OCI-LY7 (cell line): ENCODE data around the gene AXL. TPM values are rescaled to one million over a fixed set of nuclear protein-coding genes. Genes with fewer than 3 reads are reported as not detected.

Experiments used
- BruUV-seq: library from RNA; stranded (reverse); fragments of 400-500 nt; replicated peaks from 2 replicates; lab custom pipeline; 2021; lab: Mats Ljungman, UMichigan
- CTCF ChIA-PET: fragments of 300-600 bp; sonication (Branson Sonifier 250); formaldehyde crosslinking; loops from one replicate; lab custom pipeline; 2022; ENCODE audit warnings: antibody characterized with exemption; ENCODE audit not compliant: unreplicated experiment; lab: Charles Lee
- POLR2A ChIA-PET: fragments of 300-600 bp; sonication (Branson Sonifier 250); formaldehyde crosslinking; loops from one replicate; lab custom pipeline; 2022; ENCODE audit warnings: antibody characterized with exemption; lab: Charles Lee
- DNase-seq: peaks from one replicate; pipeline ENCODE4 v3.0.0-alpha.2; 2015; ENCODE audit warnings: low spot score
- H2AFZ ChIP-seq: fragments of 200-600 bp; sonication (generic), shearing (Covaris generic); 2 replicates; pipeline ENCODE4 v1.6.1; 2014; ENCODE audit warnings: mild to moderate bottlenecking, antibody characterized with exemption, low read length, moderate library complexity
- H3K27ac ChIP-seq: fragments of 200-600 bp; sonication (generic); 2 replicates; pipeline ENCODE4 v1.5.1; 2014; ENCODE audit warnings: mixed run types, low read depth, mild to moderate bottlenecking, moderate library complexity, low read length, inconsistent platforms; ENCODE audit not compliant: poor library complexity, severe bottlenecking
- H3K36me3 ChIP-seq: fragments of 200-600 bp; sonication (generic); 2 replicates; pipeline ENCODE4 v1.6.1; 2014; ENCODE audit warnings: mild to moderate bottlenecking, antibody characterized with exemption, low read length, moderate library complexity, mixed read lengths; ENCODE audit not compliant: insufficient read depth
- H3K4me1 ChIP-seq: fragments of 200-600 bp; sonication (generic); 2 replicates; pipeline ENCODE4 v1.5.1; 2014; ENCODE audit warnings: mild to moderate bottlenecking, low read length; ENCODE audit not compliant: insufficient read depth, poor library complexity, severe bottlenecking
- H3K4me2 ChIP-seq: fragments of 200-600 bp; sonication (generic); 2 replicates; pipeline ENCODE4 v1.6.1; 2014; ENCODE audit warnings: mild to moderate bottlenecking, low read length
- H3K4me3 ChIP-seq: fragments of 200-600 bp; sonication (generic); 2 replicates; pipeline ENCODE4 v1.5.1; 2014; ENCODE audit warnings: mild to moderate bottlenecking, low read depth, low read length; ENCODE audit not compliant: poor library complexity, severe bottlenecking
- H3K79me2 ChIP-seq: fragments of 200-600 bp; sonication (generic); 2 replicates; pipeline ENCODE4 v1.6.1; 2016; ENCODE audit warnings: low read depth, mild to moderate bottlenecking, low read length, moderate library complexity, mixed read lengths; ENCODE audit not compliant: insufficient read depth
- H3K9me2 ChIP-seq: fragments of 200-600 bp; sonication (generic); 2 replicates; pipeline ENCODE4 v1.6.1; 2016; ENCODE audit warnings: mild to moderate bottlenecking, low read length, mixed read lengths; ENCODE audit not compliant: insufficient read depth
- H3K9me3 ChIP-seq: fragments of 200-600 bp; sonication (generic); 2 replicates; pipeline ENCODE4 v1.6.1; 2014; ENCODE audit warnings: mild to moderate bottlenecking, mixed run types, low read length, mixed read lengths
- H4K20me1 ChIP-seq: fragments of 200-600 bp; sonication (generic); 2 replicates; pipeline ENCODE4 v1.6.1; 2014; ENCODE audit warnings: mild to moderate bottlenecking, antibody characterized with exemption, low read length, moderate library complexity, mixed read lengths; ENCODE audit not compliant: insufficient read depth
- CTCF ChIP-seq: fragments of 200-600 bp; sonication (generic); conservative IDR thresholded peaks from 2 replicates; pipeline ENCODE4 v1.5.1; 2014; ENCODE audit warnings: mild to moderate bottlenecking, antibody characterized with exemption, low read length, moderate library complexity, mixed read lengths
- EZH2phosphoT487 ChIP-seq: fragments of 200-600 bp; sonication (generic); IDR thresholded peaks from 2 replicates; pipeline ENCODE4 v1.6.1; 2018; ENCODE audit warnings: low read depth, borderline replicate concordance, mild to moderate bottlenecking, mixed run types, antibody characterized with exemption, low read length, moderate library complexity, mixed read lengths
- intact Hi-C: fragments of 100-400 bp; cut with micrococcal nuclease; formaldehyde crosslinking; loops from one replicate; pipeline ENCODE4 v1.10.0; 2022; ENCODE audit not compliant: unreplicated experiment
- total RNA-seq, 2 experiments: library from RNA; depleted of rRNA in 1 of 2; stranded (reverse); fragments of >200 nt in 1 of 2; shearing (Covaris generic) in 1 of 2; gene quantifications; 2 replicates each; pipeline ENCODE4 v1.2.3, GENCODE V29; 2014 to 2022

Gene AXL
- total RNA-seq, 2 experiments from 2014 or later, result not detected

GRCh38 chr19:41249707-41250423 lies 30.8 kb downstream of the AXL start:
- Histone ChIP-seq H3K4me2 (no peak overlapping the region), H3K9me3 (no peaks in the 10 kb centered on the region), H3K4me3 (no peak overlapping the region), H3K27ac (no peak overlapping the region), H3K4me1 (no peaks in the 10 kb centered on the region), H4K20me1 (no peaks in the 10 kb centered on the region), H2AFZ (no peak overlapping the region), H3K36me3 (no peaks in the 10 kb centered on the region), H3K79me2 (no peaks in the 10 kb centered on the region), H3K9me2 (no peaks in the 10 kb centered on the region)
- no TSS peak for BruUV-seq
- ChIA-PET POLR2A (no interaction called here), CTCF (no interaction called here)
- DNase-seq, result no peak
- TF ChIP-seq EZH2phosphoT487, result no peak
- TF ChIP-seq CTCF, result no peak
- intact Hi-C loops, result no loop called here

GRCh38 chr19:41253660-41254059 lies 34.6 kb downstream of the AXL start:
- TF ChIP-seq CTCF, result no peak
- no peak for TF ChIP-seq EZH2phosphoT487
- Histone ChIP-seq H3K4me3 (no peak overlapping the region), H3K79me2 (no peaks in the 10 kb centered on the region), H3K4me1 (no peaks in the 10 kb centered on the region), H3K9me2 (no peaks in the 10 kb centered on the region), H3K27ac (no peak overlapping the region), H3K4me2 (no peak overlapping the region), H3K9me3 (no peaks in the 10 kb centered on the region), H3K36me3 (no peaks in the 10 kb centered on the region), H2AFZ (no peak overlapping the region), H4K20me1 (no peaks in the 10 kb centered on the region)
- ChIA-PET POLR2A (no interaction called here), CTCF (no interaction called here)
- no peak for DNase-seq
- BruUV-seq, result no TSS peak
- intact Hi-C loops, result no loop called here

GRCh38 chr19:41255171-41255570 lies 36.1 kb downstream of the AXL start:
- BruUV-seq, result no TSS peak
- Histone ChIP-seq H3K36me3 (no peaks in the 10 kb centered on the region), H2AFZ (no peak overlapping the region), H3K9me3 (no peaks in the 10 kb centered on the region), H3K9me2 (no peaks in the 10 kb centered on the region), H3K27ac (no peak overlapping the region), H3K79me2 (no peaks in the 10 kb centered on the region), H3K4me3 (no peak overlapping the region), H3K4me2 (no peak overlapping the region), H3K4me1 (no peaks in the 10 kb centered on the region), H4K20me1 (no peaks in the 10 kb centered on the region)
- intact Hi-C loops, result no loop called here
- DNase-seq, result no peak
- CTCF ChIA-PET, result no interaction called here
- POLR2A ChIA-PET, result no interaction called here
- TF ChIP-seq EZH2phosphoT487 (no peak), CTCF (no peak)
